ENCODE results near the gene SNX8.
"Not testable (repeated sequence)": the region's sequence is repeated elsewhere in the genome, so short reads cannot be mapped to it uniquely, and the experiment has no call there.

Gene SNX8

DNA sequence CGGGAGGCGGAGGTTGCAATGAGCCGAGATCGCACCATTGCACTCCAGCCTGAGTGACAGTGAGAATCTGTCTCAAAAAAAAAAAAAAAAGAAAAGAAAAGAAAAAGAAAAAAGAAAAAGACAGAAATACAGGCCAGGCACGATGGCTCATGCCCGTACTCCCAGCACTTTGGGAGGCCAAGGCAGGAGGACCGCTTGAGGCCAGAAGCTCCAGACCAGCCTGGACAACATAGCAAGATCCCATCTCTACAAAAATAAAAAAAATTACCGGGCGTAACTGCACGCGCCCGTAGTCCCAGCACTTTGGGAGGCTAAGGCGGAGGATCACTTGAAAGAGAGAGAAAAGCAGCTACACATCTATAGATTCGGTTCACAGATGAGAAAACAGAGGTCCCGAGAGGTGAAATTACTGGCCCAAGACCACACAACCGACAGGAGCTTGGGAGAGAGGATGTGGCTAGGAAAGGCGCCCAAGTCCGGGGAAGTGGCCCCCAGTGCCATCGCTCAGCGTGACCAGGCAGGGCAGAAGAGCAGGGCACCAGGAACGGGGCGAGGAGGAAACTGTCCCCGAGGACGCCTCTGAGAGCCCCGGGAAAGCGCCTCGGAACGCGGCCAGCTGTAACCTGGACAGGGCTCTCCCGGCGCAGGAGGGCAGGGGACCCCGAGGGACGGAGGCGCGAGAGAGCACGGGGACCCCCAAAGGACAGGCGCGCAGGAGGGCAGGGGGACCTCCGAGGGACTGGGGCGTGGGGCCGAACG is 612 bp downstream of the SNX8 start:
- no peak for DNase-seq (ENCODE audit: low read depth, low spot score)
- TF ChIP-seq ZNF274 (IDR thresholded peaks at IDR 0.05; ENCODE audit: low read depth, low read length) (no peak), YY1 (IDR thresholded peaks at IDR 0.05; ENCODE audit: insufficient read depth, insufficient read length) (no peak), SUZ12 (IDR thresholded peaks at IDR 0.05; ENCODE audit: extremely low read depth, insufficient read depth, insufficient read length) (no peak)
- H3K9me3 ChIP-seq (ENCODE audit: insufficient read depth, low read length): no peaks in the 10 kb centered on the region
- peaks cover 2% of the 10 kb centered on the region for H3K36me3 ChIP-seq (ENCODE audit: insufficient read depth, insufficient read length, low read length)
- peak overlapping the region; percentile 90 for H3K9ac ChIP-seq (ENCODE audit: insufficient read length, low read depth)
- peaks cover 7% of the 10 kb centered on the region for H3K4me1 ChIP-seq (ENCODE audit: insufficient read depth, insufficient read length)
- peaks cover 14% of the 10 kb centered on the region for H3K27me3 ChIP-seq (ENCODE audit: insufficient read depth, insufficient read length)
- peak overlapping the region; percentile 85 for H3K4me3 ChIP-seq (ENCODE audit: insufficient read length, low read depth)

DNA sequence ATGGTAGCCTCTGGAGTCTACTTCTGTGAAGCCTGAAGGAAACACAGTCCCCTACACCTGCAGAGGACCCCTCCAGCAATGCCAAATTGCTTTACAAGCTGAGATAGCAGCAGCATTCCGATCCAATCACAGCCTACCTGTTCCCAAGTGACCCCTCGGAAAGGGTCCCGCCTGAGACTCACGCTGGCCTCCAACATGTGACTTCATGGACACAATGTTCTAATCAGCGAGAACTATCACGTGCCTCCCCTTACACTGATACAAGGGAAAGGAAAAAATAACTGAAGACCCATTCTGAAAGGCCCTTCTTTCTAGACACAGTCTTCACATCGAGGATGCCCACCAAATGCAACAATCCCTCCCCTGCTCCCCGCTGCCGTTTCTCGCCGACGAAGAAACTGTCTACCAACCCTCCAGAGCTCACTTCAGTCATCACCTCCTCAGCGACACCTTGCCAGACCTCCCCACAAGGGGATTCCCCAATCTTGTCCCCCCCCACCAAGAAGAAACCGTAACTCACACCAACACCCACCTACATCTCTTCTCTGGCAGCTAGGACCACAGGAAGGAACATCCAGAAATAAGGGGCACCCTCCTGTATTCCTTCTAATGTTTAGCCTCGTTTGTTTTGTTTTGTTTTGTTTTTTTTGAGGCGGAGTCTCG is 1.8 kb downstream of the SNX8 start:
- Histone ChIP-seq H3K4me1 (ENCODE audit: insufficient read depth, insufficient read length) (peaks cover 7% of the 10 kb centered on the region), H3K9me3 (ENCODE audit: insufficient read depth, low read length) (no peaks in the 10 kb centered on the region), H3K9ac (ENCODE audit: insufficient read length, low read depth) (peak overlapping the region; percentile 57), H3K4me3 (ENCODE audit: insufficient read length, low read depth) (no peak overlapping the region), H3K27me3 (ENCODE audit: insufficient read depth, insufficient read length) (peaks cover 14% of the 10 kb centered on the region), H3K36me3 (ENCODE audit: insufficient read depth, insufficient read length, low read length) (peaks cover 2% of the 10 kb centered on the region)
- no peak for TF ChIP-seq YY1 (IDR thresholded peaks at IDR 0.05; ENCODE audit: insufficient read depth, insufficient read length)
- TF ChIP-seq ZNF274 (IDR thresholded peaks at IDR 0.05; ENCODE audit: low read depth, low read length): no peak
- DNase-seq (ENCODE audit: low read depth, low spot score): no peak

DNA sequence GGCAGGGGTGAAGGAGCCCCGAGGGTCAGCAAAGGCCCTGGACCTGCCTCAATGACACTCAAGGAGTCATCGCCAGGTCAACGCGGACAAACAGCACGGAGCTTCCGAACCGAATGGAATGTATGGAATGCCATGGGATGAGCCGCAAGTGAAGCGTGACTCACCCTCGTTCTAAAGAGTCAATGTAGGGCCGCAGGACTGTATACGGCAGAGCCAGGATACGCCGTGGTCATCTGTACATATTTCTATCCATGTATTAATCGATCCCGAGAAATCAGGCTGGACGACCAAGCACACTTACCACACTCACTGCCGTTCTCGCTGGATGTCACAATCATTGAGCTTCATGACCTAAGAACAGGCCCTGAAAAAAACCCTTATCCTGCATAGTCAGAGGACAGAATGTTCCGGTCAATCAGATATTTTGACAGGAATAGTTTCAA is 4.3 kb downstream of the SNX8 start:
- H3K4me1 ChIP-seq (ENCODE audit: insufficient read depth, insufficient read length): peaks cover 10% of the 10 kb centered on the region
- peaks cover 2% of the 10 kb centered on the region for H3K36me3 ChIP-seq (ENCODE audit: insufficient read depth, insufficient read length, low read length)
- peak overlapping the region; percentile 59 for H3K9ac ChIP-seq (ENCODE audit: insufficient read length, low read depth)
- no peak overlapping the region for H3K4me3 ChIP-seq (ENCODE audit: insufficient read length, low read depth)
- TF ChIP-seq ZNF274 (IDR thresholded peaks at IDR 0.05; ENCODE audit: low read depth, low read length) (no peak), SUZ12 (IDR thresholded peaks at IDR 0.05; ENCODE audit: extremely low read depth, insufficient read depth, insufficient read length) (no peak), YY1 (IDR thresholded peaks at IDR 0.05; ENCODE audit: insufficient read depth, insufficient read length) (no peak)
- peaks cover 4% of the 10 kb centered on the region for H3K27me3 ChIP-seq (ENCODE audit: insufficient read depth, insufficient read length)
- DNase-seq (ENCODE audit: low read depth, low spot score): peak; percentile 84
- no peaks in the 10 kb centered on the region for H3K9me3 ChIP-seq (ENCODE audit: insufficient read depth, low read length)

DNA sequence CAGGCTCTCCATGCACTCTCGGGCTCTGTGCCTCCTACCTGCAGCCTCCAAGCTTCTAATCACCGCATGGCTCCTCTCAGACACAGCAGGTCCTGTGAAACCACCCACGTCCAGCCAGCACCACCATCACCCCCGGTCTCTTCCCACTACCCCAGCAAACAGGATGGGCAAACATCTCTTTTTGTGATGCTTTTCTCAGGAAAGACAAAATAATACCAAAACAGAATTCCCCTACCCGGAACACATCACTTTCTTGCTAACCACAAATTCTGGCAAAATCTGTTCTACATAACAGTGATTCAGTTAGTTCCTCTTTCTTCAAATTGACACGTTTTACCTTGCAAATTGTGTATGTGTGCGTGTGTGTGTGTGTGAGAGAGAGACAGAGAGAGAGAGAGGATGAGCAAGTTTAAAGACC is 6.5 kb downstream of the SNX8 start:
- no peak for DNase-seq (ENCODE audit: low read depth, low spot score)
- Histone ChIP-seq H3K27me3 (ENCODE audit: insufficient read depth, insufficient read length) (no peaks in the 10 kb centered on the region), H3K9ac (ENCODE audit: insufficient read length, low read depth) (peak overlapping the region; percentile 1), H3K36me3 (ENCODE audit: insufficient read depth, insufficient read length, low read length) (peaks cover 2% of the 10 kb centered on the region), H3K9me3 (ENCODE audit: insufficient read depth, low read length) (0 out of 2 replicates have a peak, but pooled peaks cover 1% of the 10 kb centered on the region), H3K4me1 (ENCODE audit: insufficient read depth, insufficient read length) (peaks cover 10% of the 10 kb centered on the region), H3K4me3 (ENCODE audit: insufficient read length, low read depth) (no peak overlapping the region)
- no peak for TF ChIP-seq YY1 (IDR thresholded peaks at IDR 0.05; ENCODE audit: insufficient read depth, insufficient read length)
- no peak for TF ChIP-seq ZNF274 (IDR thresholded peaks at IDR 0.05; ENCODE audit: low read depth, low read length)
- TF ChIP-seq SUZ12 (IDR thresholded peaks at IDR 0.05; ENCODE audit: extremely low read depth, insufficient read depth, insufficient read length): no peak

DNA sequence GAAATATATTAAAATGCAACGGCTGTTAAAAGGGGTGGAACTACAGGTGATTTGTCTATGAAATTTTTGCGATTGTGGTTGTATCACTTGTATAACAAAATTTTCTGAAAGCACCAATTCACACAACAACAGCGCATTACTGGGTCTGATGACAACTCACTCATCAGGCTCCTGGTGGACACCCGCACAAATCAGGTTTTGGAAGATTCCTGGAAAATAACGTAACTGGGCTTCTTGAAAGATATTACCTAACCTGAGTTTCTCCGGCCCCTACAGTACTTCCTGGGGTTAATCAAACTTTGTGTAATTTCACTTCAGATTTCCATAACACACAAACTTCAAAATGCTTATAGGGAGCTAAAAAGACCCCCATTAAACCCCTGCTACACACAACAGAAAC is 7.6 kb downstream of the SNX8 start:
- H3K36me3 ChIP-seq (ENCODE audit: insufficient read depth, insufficient read length, low read length): peaks cover 2% of the 10 kb centered on the region
- H3K4me3 ChIP-seq (ENCODE audit: insufficient read length, low read depth): no peak overlapping the region
- peaks cover 11% of the 10 kb centered on the region; the same call in 1 of the 2 replicates for H3K9me3 ChIP-seq (ENCODE audit: insufficient read depth, low read length)
- TF ChIP-seq ZNF274 (IDR thresholded peaks at IDR 0.05; ENCODE audit: low read depth, low read length) (no peak), YY1 (IDR thresholded peaks at IDR 0.05; ENCODE audit: insufficient read depth, insufficient read length) (no peak), SUZ12 (IDR thresholded peaks at IDR 0.05; ENCODE audit: extremely low read depth, insufficient read depth, insufficient read length) (no peak)
- H3K9ac ChIP-seq (ENCODE audit: insufficient read length, low read depth): no peak overlapping the region
- peaks cover 7% of the 10 kb centered on the region for H3K4me1 ChIP-seq (ENCODE audit: insufficient read depth, insufficient read length)
- H3K27me3 ChIP-seq (ENCODE audit: insufficient read depth, insufficient read length): no peaks in the 10 kb centered on the region
- no peak for DNase-seq (ENCODE audit: low read depth, low spot score)

DNA sequence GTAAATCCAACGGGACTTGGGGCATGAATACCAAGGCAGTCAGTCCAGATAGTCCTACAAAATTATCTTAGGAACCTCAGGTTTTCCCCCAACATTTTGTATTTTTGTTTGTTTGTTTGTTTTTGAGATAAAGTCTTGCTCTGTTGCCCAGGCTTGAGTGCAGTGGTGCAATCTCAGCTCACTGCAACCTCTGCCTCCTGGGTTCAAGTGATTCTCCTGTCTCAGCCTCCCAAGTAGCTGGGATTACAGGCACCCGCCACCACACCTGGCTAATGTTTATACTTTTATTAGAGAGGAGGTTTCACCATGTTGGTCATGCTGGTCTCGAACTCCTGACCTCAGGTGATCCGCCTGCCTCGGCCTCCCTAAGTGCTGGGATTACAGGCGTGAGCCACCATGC is 9.0 kb downstream of the SNX8 start:
- H3K36me3 ChIP-seq (ENCODE audit: insufficient read depth, insufficient read length, low read length); H3K27me3 ChIP-seq (ENCODE audit: insufficient read depth, insufficient read length); H3K4me1 ChIP-seq (ENCODE audit: insufficient read depth, insufficient read length); H3K4me3 ChIP-seq (ENCODE audit: insufficient read length, low read depth); DNase-seq (ENCODE audit: low read depth, low spot score); H3K9ac ChIP-seq (ENCODE audit: insufficient read length, low read depth): not testable (repeated sequence)
- peaks cover 15% of the 10 kb centered on the region; the same call in 1 of the 2 replicates for H3K9me3 ChIP-seq (ENCODE audit: insufficient read depth, low read length)

DNA sequence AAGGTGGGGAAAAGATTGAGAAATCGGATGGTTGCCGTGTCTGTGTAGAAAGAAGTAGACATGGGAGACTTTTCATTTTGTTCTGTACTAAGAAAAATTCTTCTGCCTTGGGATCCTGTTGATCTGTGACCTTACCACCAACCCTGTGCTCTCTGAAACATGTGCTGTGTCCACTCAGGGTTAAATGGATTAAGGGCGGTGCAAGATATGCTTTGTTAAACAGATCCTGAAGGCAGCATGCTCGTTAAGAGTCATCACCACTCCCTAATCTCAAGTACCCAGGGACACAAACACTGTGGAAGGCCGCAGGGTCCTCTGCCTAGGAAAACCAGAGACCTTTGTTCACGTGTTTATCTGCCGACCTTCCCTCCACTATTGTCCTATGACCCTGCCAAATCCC is 10.7 kb downstream of the SNX8 start:
- not testable (repeated sequence) for H3K4me1 ChIP-seq (ENCODE audit: insufficient read depth, insufficient read length); H3K36me3 ChIP-seq (ENCODE audit: insufficient read depth, insufficient read length, low read length); H3K4me3 ChIP-seq (ENCODE audit: insufficient read length, low read depth); H3K27me3 ChIP-seq (ENCODE audit: insufficient read depth, insufficient read length); H3K9ac ChIP-seq (ENCODE audit: insufficient read length, low read depth); DNase-seq (ENCODE audit: low read depth, low spot score)
- H3K9me3 ChIP-seq (ENCODE audit: insufficient read depth, low read length): peaks cover 15% of the 10 kb centered on the region; the same call in 1 of the 2 replicates

DNA sequence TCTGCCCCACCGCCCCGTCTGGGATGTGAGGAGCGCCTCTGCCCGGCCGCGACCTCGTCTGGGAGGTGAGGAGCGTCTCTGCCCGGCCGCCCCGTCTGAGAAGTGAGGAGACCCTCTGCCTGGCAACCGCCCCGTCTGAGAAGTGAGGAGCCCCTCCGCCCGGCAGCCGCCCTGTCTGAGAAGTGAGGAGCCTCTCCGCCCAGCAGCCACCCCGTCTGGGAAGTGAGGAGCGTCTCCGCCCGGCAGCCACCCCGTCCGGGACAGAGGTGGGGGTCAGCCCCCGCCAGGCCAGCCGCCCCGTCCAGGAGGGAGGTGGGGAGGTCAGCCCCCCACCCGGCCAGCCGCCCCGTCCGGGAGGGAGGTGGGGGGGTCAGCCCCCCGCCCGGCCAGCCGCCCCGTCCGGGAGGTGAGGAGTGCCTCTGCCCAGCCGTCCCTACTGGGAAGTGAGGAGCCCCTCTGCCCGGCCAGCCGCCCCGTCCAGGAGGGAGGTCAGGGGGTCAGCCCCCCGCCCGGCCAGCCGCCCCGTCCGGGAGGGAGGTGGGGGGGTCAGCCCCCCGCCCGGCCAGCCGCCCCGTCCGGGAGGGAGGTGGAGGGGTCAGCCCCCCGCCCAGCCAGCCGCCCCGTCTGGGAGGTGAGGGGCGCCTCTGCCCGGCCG is 11.4 kb downstream of the SNX8 start:
- not testable (repeated sequence) for H3K9ac ChIP-seq (ENCODE audit: insufficient read length, low read depth); H3K4me3 ChIP-seq (ENCODE audit: insufficient read length, low read depth); H3K4me1 ChIP-seq (ENCODE audit: insufficient read depth, insufficient read length); H3K36me3 ChIP-seq (ENCODE audit: insufficient read depth, insufficient read length, low read length); H3K27me3 ChIP-seq (ENCODE audit: insufficient read depth, insufficient read length); DNase-seq (ENCODE audit: low read depth, low spot score)
- peaks cover 15% of the 10 kb centered on the region; the same call in 1 of the 2 replicates for H3K9me3 ChIP-seq (ENCODE audit: insufficient read depth, low read length)

Measured in NT2/D1 (cell line).